ENCODE data around the gene RHOB. TPM values are rescaled to one million over a fixed set of nuclear protein-coding genes. Genes with fewer than 3 reads are reported as not detected.
A peak's percentile ranks its signal among the peaks of the same experiment; 100 is the strongest.

RHOB gene
- total and polyA plus RNA-seq, 2 of the 13 experiments (the other 11 are each of a cell fraction or from before 2014, with no cell fraction given): 192 to 268 TPM

DNA sequence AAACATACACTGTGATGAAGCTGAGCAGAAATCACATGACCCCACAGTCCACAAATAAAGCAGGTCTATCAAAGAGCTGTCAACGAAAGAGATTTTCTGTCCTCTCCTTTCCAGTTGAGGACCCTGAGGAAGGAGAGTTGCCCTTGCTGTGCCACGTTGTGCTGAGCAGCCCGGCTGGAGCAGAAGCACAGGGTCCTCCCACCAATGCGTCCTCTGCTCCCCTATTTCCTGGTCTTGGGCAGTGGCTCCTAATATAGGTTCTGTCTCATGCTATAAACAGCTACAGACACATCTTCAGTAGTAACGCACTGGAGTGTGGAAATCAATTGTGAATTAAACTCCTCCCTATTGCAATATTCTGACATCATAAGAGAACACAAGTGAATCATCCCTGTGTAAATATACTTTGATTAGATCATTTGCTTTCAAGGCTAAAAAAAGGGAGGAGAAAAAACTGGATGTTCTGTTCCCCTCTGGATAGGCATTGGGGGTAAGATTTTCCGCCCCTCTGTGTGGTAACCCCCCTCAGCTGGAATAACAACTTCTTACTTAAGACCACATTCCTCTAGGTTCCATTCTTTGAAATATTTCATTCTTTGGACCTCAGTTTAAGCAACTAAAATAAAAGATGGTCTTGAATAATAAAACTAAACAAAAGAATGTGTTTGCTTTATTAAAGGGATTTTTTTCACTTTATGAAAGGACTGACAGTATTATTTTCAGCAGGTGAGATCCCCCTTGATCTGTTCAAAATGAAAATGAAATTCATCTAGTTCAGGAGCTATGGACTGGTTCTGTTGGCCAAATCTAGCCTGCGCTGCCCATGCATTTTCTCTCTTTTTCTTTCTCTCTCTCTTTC lies 8.3 kb upstream of the RHOB start (continued):
- TF ChIP-seq EEA1 (CRISPR knock-in tag; IDR thresholded peaks at IDR 0.05; ENCODE audit: borderline replicate concordance) (no peak), HMGA1 (CRISPR knock-in tag; conservative IDR thresholded peaks at IDR 0.05) (no peak), POLR2AphosphoS2 (IDR thresholded peaks at IDR 0.05; ENCODE audit: low read depth, low read length) (no peak), ZBTB8A (CRISPR knock-in tag; IDR thresholded peaks at IDR 0.05; ENCODE audit: borderline replicate concordance, low read depth) (no peak), SALL1 (CRISPR knock-in tag; IDR thresholded peaks at IDR 0.05) (0 out of 2 replicates have a peak, but pooled peaks have one; percentile 22), ZZZ3 (CRISPR knock-in tag; IDR thresholded peaks at IDR 0.05; ENCODE audit: borderline replicate concordance) (no peak), ZNF883 (CRISPR knock-in tag; IDR thresholded peaks at IDR 0.05; ENCODE audit: not compliant biosample characterization) (no peak), ZNF644 (CRISPR knock-in tag; IDR thresholded peaks at IDR 0.05; ENCODE audit: low read depth) (no peak), NR2F6 (IDR thresholded peaks at IDR 0.05) (no peak; the same call in 1 of the 2 replicates), NR2F6 (CRISPR knock-in tag; IDR thresholded peaks at IDR 0.05) (no peak), ZSCAN30 (CRISPR knock-in tag; IDR thresholded peaks at IDR 0.05) (no peak), ZNF703 (CRISPR knock-in tag; IDR thresholded peaks at IDR 0.05; ENCODE audit: borderline replicate concordance) (no peak), ZNF431 (CRISPR knock-in tag; IDR thresholded peaks at IDR 0.05; ENCODE audit: borderline replicate concordance, low read depth) (no peak), RFXAP (CRISPR knock-in tag; IDR thresholded peaks at IDR 0.05; ENCODE audit: borderline replicate concordance) (no peak)
- TF ChIP-seq, protein P1, sequence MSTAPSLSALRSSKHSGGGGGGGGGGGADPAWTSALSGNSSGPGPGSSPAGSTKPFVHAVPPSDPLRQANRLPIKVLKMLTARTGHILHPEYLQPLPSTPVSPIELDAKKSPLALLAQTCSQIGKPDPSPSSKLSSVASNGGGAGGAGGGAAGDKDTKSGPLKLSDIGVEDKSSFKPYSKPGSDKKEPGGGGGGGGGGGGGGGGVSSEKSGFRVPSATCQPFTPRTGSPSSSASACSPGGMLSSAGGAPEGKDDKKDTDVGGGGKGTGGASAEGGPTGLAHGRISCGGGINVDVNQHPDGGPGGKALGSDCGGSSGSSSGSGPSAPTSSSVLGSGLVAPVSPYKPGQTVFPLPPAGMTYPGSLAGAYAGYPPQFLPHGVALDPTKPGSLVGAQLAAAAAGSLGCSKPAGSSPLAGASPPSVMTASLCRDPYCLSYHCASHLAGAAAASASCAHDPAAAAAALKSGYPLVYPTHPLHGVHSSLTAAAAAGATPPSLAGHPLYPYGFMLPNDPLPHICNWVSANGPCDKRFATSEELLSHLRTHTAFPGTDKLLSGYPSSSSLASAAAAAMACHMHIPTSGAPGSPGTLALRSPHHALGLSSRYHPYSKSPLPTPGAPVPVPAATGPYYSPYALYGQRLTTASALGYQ (CRISPR knock-in tag; IDR thresholded peaks at IDR 0.05): no peak; the same call in 1 of the 2 replicates
- TF ChIP-seq, protein P2, sequence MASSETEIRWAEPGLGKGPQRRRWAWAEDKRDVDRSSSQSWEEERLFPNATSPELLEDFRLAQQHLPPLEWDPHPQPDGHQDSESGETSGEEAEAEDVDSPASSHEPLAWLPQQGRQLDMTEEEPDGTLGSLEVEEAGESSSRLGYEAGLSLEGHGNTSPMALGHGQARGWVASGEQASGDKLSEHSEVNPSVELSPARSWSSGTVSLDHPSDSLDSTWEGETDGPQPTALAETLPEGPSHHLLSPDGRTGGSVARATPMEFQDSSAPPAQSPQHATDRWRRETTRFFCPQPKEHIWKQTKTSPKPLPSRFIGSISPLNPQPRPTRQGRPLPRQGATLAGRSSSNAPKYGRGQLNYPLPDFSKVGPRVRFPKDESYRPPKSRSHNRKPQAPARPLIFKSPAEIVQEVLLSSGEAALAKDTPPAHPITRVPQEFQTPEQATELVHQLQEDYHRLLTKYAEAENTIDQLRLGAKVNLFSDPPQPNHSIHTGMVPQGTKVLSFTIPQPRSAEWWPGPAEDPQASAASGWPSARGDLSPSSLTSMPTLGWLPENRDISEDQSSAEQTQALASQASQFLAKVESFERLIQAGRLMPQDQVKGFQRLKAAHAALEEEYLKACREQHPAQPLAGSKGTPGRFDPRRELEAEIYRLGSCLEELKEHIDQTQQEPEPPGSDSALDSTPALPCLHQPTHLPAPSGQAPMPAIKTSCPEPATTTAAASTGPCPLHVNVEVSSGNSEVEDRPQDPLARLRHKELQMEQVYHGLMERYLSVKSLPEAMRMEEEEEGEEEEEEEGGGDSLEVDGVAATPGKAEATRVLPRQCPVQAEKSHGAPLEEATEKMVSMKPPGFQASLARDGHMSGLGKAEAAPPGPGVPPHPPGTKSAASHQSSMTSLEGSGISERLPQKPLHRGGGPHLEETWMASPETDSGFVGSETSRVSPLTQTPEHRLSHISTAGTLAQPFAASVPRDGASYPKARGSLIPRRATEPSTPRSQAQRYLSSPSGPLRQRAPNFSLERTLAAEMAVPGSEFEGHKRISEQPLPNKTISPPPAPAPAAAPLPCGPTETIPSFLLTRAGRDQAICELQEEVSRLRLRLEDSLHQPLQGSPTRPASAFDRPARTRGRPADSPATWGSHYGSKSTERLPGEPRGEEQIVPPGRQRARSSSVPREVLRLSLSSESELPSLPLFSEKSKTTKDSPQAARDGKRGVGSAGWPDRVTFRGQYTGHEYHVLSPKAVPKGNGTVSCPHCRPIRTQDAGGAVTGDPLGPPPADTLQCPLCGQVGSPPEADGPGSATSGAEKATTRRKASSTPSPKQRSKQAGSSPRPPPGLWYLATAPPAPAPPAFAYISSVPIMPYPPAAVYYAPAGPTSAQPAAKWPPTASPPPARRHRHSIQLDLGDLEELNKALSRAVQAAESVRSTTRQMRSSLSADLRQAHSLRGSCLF (CRISPR knock-in tag; IDR thresholded peaks at IDR 0.05; ENCODE audit: borderline replicate concordance): no peak
- TF ChIP-seq, protein P3, sequence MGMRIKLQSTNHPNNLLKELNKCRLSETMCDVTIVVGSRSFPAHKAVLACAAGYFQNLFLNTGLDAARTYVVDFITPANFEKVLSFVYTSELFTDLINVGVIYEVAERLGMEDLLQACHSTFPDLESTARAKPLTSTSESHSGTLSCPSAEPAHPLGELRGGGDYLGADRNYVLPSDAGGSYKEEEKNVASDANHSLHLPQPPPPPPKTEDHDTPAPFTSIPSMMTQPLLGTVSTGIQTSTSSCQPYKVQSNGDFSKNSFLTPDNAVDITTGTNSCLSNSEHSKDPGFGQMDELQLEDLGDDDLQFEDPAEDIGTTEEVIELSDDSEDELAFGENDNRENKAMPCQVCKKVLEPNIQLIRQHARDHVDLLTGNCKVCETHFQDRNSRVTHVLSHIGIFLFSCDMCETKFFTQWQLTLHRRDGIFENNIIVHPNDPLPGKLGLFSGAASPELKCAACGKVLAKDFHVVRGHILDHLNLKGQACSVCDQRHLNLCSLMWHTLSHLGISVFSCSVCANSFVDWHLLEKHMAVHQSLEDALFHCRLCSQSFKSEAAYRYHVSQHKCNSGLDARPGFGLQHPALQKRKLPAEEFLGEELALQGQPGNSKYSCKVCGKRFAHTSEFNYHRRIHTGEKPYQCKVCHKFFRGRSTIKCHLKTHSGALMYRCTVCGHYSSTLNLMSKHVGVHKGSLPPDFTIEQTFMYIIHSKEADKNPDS (CRISPR knock-in tag; IDR thresholded peaks at IDR 0.05): no peak
- TF ChIP-seq, protein P4, sequence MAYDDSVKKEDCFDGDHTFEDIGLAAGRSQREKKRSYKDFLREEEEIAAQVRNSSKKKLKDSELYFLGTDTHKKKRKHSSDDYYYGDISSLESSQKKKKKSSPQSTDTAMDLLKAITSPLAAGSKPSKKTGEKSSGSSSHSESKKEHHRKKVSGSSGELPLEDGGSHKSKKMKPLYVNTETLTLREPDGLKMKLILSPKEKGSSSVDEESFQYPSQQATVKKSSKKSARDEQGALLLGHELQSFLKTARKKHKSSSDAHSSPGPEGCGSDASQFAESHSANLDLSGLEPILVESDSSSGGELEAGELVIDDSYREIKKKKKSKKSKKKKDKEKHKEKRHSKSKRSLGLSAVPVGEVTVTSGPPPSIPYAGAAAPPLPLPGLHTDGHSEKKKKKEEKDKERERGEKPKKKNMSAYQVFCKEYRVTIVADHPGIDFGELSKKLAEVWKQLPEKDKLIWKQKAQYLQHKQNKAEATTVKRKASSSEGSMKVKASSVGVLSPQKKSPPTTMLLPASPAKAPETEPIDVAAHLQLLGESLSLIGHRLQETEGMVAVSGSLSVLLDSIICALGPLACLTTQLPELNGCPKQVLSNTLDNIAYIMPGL (CRISPR knock-in tag; IDR thresholded peaks at IDR 0.05; ENCODE audit: borderline replicate concordance in 1 of 2, low read depth in 1 of 2): no peak
